HEK293 (cell line): Measurements from ENCODE around the gene KSR1.

Experiments used
- CTCF ChIA-PET: fragments of 350-600 bp; formaldehyde crosslinking; extraction: SDS; loops from one replicate; lab custom pipeline; 2021; ENCODE audit warnings: antibody characterized with exemption; lab: Yijun Ruan, JAX
- POLR2A ChIA-PET: fragments of 300-600 bp; formaldehyde crosslinking; extraction: SDS; loops from one replicate; lab custom pipeline; 2020; ENCODE audit warnings: antibody characterized with exemption, inconsistent platforms; lab: Yijun Ruan, JAX
- H3K27ac ChIP-seq: fragments of 200-500 bp; sonication (Bioruptor generic); 2 replicates; pipeline ENCODE4 v1.5.1; 2014; ENCODE audit warnings: low read depth, low read length, control low read depth, inconsistent platforms; ENCODE audit errors: extremely low read depth
- H3K36me3 ChIP-seq, 2 experiments: fragments of 200-500 bp in 1 of 2; sonication (Bioruptor generic) in 1 of 2; 1 replicate in 1 of 2; 2 replicates in 1 of 2; pipeline ENCODE4 v1.5.1; 2014 to 2017; ENCODE audit warnings: inconsistent platforms in 2 of 2, low read length in 2 of 2; ENCODE audit not compliant: control insufficient read depth in 2 of 2, insufficient read depth in 1 of 2
- H3K4me1 ChIP-seq: fragments of 200-500 bp; sonication (Bioruptor generic); 2 replicates; pipeline ENCODE4 v1.5.1; 2014; ENCODE audit warnings: mild to moderate bottlenecking, low read length, inconsistent platforms; ENCODE audit not compliant: control insufficient read depth, insufficient read depth
- H3K4me3 ChIP-seq: 2 replicates; pipeline ENCODE4 v1.5.1; 2011; ENCODE audit warnings: low read depth, mild to moderate bottlenecking, control low read depth, low read length, moderate library complexity
- H3K9me3 ChIP-seq: fragments of 200-500 bp; sonication (Bioruptor generic); 2 replicates; pipeline ENCODE4 v1.5.1; 2014; ENCODE audit warnings: low read depth, low read length, inconsistent platforms; ENCODE audit not compliant: control insufficient read depth, insufficient read depth
- ELK4 ChIP-seq: IDR thresholded peaks from 2 replicates; pipeline ENCODE4 v1.6.1; 2011; ENCODE audit warnings: mild to moderate bottlenecking, low read depth, low read length, borderline replicate concordance
- KLF1 ChIP-seq: fragments of 450-650 bp; formaldehyde crosslinking; IDR thresholded peaks from 2 replicates; pipeline ENCODE4 v1.5.1; 2016; ENCODE audit warnings: missing biosample characterization, missing genetic modification characterization
- PRDM4 ChIP-seq: fragments of 450-650 bp; formaldehyde crosslinking; IDR thresholded peaks from 2 replicates; pipeline ENCODE4 v1.5.1; 2017; ENCODE audit warnings: missing biosample characterization, missing genetic modification characterization
- WT1 ChIP-seq: fragments of 450-650 bp; formaldehyde crosslinking; IDR thresholded peaks from 2 replicates; pipeline ENCODE4 v1.5.1; 2016; ENCODE audit warnings: missing biosample characterization, missing genetic modification characterization
- YY1 ChIP-seq: fragments of 450-650 bp; formaldehyde crosslinking; IDR thresholded peaks from 2 replicates; pipeline ENCODE4 v1.5.1; 2018; ENCODE audit warnings: missing biosample characterization, missing genetic modification characterization
- ZFHX2 ChIP-seq: fragments of 450-650 bp; formaldehyde crosslinking; conservative IDR thresholded peaks from 2 replicates; pipeline ENCODE4 v1.5.1; 2016; ENCODE audit warnings: missing biosample characterization, missing genetic modification characterization
- ZNF366 ChIP-seq: fragments of 450-650 bp; formaldehyde crosslinking; conservative IDR thresholded peaks from 2 replicates; pipeline ENCODE4 v1.5.1; 2016; ENCODE audit warnings: missing biosample characterization, missing genetic modification characterization
- ZNF394 ChIP-seq: fragments of 450-650 bp; formaldehyde crosslinking; IDR thresholded peaks from 2 replicates; pipeline ENCODE4 v1.5.1; 2016; ENCODE audit warnings: missing biosample characterization, missing genetic modification characterization, mild to moderate bottlenecking, moderate library complexity, borderline replicate concordance
- ZNF398 ChIP-seq: fragments of 450-650 bp; formaldehyde crosslinking; IDR thresholded peaks from 2 replicates; pipeline ENCODE4 v1.5.1; 2017; ENCODE audit warnings: missing biosample characterization, missing genetic modification characterization
- ZNF600 ChIP-seq: fragments of 450-650 bp; formaldehyde crosslinking; IDR thresholded peaks from 2 replicates; pipeline ENCODE4 v1.5.1; 2016; ENCODE audit warnings: missing biosample characterization, missing genetic modification characterization
- ZNF707 ChIP-seq: fragments of 450-650 bp; formaldehyde crosslinking; IDR thresholded peaks from 2 replicates; pipeline ENCODE4 v1.5.1; 2016; ENCODE audit warnings: missing biosample characterization, missing genetic modification characterization
- ZSCAN18 ChIP-seq: fragments of 450-650 bp; formaldehyde crosslinking; IDR thresholded peaks from 2 replicates; pipeline ENCODE4 v1.5.1; 2016; ENCODE audit warnings: missing biosample characterization, missing genetic modification characterization

KSR1 gene

GRCh38 chr17:27667656-27668487 is 211.6 kb downstream of the KSR1 start (continued):
- TF ChIP-seq ELK4, result no peak

- Histone ChIP-seq H3K36me3 (no peaks in the 10 kb centered on the region), H3K4me3 (no peak overlapping the region), H3K4me1 (no peaks in the 10 kb centered on the region), H3K27ac (no peak overlapping the region)
- POLR2A ChIA-PET, result no interaction called here
- CTCF ChIA-PET, result interaction anchor here (0.8 to 1.8 kb wide), 2 partner anchors 14 to 18 kb away, joined by 4 to 7 read pairs; no protein-coding TSS in a partner anchor
- no peak for TF ChIP-seq ZNF707 (tag by site-specific recombination)
- TF ChIP-seq ZSCAN18 (tag by site-specific recombination), result no peak
- no peak for TF ChIP-seq WT1 (tag by site-specific recombination)
- no peak for TF ChIP-seq KLF1
- no peak for TF ChIP-seq ZNF366
- no peak for TF ChIP-seq ZFHX2
- no peak for TF ChIP-seq ZNF398 (tag by site-specific recombination)
- no peak for TF ChIP-seq ZNF600 (tag by site-specific recombination)
- no peak for TF ChIP-seq YY1
- TF ChIP-seq, all 188 proteins: peak for 0
- no peaks in the 10 kb centered on the region for H3K9me3 ChIP-seq
Measured at GRCh38 chr17:27668488-27668823, 212.2 kb downstream of the KSR1 start.

GRCh38 chr17:27669136-27669535 is 212.9 kb downstream of the KSR1 start:
- ChIA-PET POLR2A (no interaction called here), CTCF (interaction anchor here (0.8 to 1.8 kb wide), 2 partner anchors 14 to 18 kb away, joined by 4 to 7 read pairs; no protein-coding TSS in a partner anchor)
- no peak overlapping the region for H3K27ac ChIP-seq
- no peaks in the 10 kb centered on the region for H3K36me3 ChIP-seq
- H3K9me3 ChIP-seq, result no peaks in the 10 kb centered on the region
- no peak overlapping the region for H3K4me3 ChIP-seq
- no peaks in the 10 kb centered on the region for H3K4me1 ChIP-seq
- no peak for TF ChIP-seq ZSCAN18 (tag by site-specific recombination)
- no peak for TF ChIP-seq ZNF394 (tag by site-specific recombination)
- peak; percentile 61; the same call in 1 of the 2 replicates for TF ChIP-seq PRDM4
